Measurements from ENCODE around the gene PASK.

Gene PASK

GRCh38 chr2:241080405-241081189, 68.7 kb downstream of the PASK start:
- no peak for DNase-seq (ENCODE audit: low spot score)

DNA sequence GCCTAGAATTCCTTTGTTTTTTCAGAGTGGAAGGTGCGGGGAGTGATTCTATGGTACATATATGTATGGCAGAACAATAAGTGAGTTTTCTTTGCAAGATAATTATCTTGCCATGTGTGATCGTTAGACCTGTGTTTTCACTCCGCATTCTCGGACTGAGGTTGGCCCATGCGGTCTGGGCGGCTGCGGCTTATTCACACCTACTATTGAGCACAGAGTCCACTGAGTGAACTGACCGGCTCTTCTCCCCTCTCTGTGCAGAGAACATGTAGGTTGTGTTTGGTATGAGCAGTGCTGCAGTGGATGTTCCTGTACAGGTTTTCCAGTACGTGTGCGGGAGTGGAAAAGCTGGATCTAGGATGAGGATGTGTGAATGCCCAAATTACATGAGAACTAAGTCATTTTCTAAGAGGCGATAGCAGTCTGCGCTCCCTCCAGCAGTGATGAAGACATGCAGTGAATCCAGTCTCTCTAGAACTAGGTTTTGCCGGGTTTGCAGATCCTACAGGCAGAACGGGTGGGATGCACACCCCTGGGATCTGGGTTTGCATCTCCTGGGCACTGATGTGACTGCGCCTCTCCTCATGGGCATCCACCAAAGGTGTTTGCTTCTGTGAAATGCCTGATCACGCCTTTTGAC, 74.3 kb downstream of the PASK start:
- DNase-seq (ENCODE audit: low spot score): no peak

DNA sequence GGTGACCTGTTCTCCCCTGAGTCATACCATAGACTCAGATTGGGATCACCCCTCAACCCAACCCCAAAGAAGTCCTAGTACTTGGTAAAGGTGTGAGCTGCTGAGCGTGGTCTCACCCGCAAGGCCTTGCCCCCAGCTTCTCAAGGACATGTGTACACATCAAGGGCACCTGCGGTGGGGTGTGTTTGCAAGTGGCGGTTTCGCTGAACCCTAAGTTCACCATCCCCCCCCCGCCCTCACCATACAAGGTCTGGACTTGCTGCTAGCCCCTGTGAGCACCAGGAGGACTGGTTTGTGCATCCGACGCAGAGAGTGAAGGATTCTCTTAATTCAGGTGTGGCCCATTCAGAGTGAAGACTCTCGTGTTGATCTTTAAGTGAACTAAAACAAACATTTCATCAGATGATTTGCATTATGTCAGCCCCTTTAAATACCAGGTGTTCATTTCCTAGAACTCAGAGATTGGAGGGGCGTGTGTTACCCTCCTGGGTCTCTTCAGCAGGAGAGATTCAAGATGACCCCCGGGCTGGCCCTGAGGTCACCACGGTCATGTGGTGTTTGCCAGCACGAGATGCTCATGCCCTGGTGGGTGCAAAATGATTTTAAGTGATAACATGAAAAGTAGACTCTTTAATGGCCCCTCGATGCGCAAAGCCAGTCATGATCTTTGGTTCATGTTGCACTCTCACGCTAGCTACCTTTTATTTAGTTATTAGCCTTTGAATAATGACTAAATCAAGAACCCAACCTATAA, 75.0 kb downstream of the PASK start:
- DNase-seq (ENCODE audit: low spot score): no peak

GRCh38 chr2:241073166-241074064, 75.9 kb downstream of the PASK start:
- no peak for DNase-seq (ENCODE audit: low spot score)

DNA sequence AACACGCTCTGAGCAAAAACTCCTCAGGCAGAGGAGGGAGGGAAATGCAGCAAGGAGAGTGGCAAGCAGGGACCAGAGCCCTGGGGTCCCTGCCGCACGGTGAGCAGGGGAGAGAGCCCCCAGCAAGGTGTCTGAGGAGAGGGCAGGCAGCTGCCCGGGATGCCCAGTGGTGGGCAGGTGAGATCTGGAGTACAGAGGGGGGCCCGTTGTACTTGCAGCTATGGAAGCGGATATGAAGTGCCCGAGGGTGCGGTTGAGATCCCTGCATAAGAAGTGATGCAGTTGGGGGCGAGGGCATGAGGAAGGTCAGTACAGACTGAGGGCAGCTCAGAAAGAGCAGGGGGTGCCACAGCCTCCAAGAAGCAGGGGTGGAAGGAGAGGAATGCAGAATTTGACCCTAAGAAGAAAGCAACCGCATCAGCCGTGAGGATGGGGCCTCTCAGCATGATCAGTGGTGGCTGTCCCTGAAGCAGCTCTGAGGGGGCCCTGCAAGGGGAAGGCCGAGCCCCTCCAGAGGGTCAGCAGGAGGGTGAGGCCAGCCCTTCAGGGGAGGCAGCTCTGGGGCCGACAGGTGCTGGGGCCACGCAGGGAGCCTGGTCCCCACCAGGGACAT, 76.6 kb downstream of the PASK start:
- DNase-seq (ENCODE audit: low spot score): no peak

DNA sequence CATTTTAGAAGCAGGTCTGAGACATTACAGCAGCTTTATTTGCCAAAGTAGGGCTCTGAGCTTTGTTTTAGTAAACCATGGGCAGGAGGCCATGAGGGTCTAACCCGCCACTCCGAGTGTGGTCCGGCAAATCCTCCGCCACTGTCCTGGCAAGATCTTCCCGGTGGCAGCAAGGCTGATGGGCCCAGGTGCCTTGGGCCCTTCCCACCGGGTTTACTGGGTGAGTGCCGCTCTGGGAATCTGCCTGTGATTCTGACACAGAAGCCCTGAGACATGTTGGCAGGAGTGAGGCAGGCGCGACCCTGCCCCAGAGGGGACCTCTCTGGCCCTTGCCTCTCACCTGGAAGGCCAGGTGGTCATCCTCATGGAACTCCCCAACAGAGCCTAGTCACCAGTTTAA, 77.1 kb downstream of the PASK start:
- no peak for DNase-seq (ENCODE audit: low spot score)

- no peak for DNase-seq (ENCODE audit: low spot score)
These were observed 77.6 kb downstream of the PASK start for GRCh38 chr2:241071677-241072111.

GRCh38 chr2:241070811-241071676, 78.2 kb downstream of the PASK start:
- no peak for DNase-seq (ENCODE audit: low spot score)

DNA sequence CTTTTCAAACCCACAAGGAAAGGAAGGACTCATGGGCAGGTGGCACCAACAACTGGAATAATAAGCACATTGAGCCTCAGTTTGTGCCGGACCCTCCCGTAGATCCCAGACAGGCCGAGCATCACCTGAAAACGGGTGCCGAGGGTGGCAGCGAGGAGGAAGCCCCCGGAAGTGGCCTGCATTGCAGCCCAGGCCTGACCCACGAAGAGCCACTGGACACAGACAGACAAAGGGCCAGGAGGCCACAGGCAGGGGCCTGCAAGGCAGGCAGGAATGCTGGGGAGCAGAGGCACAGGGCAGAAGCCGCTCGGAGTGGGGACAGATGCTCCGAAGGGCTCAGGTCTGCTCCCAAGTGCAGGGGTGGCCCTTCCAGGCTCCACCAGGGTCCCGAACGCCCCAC, 78.9 kb downstream of the PASK start:
- DNase-seq (ENCODE audit: low spot score): no peak

DNA sequence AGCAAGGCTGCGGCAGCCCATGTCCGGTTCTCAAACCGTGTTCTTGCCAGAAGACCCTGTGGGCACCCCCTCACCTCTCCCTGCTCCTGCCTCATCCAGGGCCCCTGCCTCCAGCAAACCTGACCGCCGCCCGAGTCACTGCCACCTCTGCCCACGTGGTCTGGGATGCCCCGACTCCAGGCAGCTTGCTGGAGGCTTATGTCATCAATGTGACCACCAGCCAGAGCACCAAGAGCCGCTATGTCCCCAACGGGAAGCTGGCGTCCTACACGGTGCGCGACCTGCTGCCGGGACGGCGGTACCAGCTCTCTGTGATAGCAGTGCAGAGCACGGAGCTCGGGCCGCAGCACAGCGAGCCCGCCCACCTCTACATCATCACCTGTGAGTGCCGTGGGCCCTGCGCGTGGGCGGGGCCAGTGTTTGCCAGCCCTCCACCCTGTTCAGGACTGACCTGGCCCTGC, 79.4 kb downstream of the PASK start:
- no peak for DNase-seq (ENCODE audit: low spot score)

GRCh38 chr2:241068942-241069810, 80.1 kb downstream of the PASK start:
- no peak for DNase-seq (ENCODE audit: low spot score)

DNA sequence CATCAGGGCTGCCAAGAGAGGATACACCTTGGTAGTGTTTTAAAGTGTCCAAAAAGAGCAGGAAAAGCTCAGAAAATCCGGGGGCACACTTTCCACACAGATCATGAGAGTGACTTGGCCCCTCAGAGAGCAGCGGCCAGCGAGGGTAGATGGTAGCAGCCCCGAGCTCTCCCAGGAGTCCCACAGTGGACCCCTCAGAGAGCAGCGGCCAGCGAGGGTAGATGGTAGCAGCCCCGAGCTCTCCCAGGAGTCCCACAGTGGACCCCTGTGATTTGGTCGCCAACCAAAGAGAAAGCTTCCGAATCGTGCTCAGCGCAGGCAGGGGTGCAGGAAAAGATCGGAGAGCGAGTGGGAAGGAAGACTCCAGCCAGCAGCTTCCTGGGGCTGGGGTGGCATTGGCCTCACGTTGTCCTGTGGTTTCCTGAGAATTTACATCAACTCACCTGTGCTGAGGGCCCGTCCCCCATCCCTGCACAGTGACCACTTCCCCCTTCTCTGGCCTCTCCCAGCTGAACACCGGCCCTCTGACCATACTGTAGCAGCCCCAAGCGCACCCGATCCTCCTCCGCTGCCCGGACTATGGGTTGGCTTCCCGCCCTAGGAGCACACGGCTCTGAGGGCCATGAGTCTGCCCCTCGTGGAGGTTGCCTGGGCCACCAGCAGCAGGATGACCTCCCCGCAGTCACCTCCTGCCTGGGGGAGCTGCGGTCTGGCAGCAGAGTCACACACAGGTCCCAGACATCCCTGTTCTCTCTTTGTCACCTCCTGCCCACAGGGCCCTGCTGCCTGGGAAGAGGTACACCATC, 80.9 kb downstream of the PASK start:
- DNase-seq (ENCODE audit: low spot score): no peak

DNA sequence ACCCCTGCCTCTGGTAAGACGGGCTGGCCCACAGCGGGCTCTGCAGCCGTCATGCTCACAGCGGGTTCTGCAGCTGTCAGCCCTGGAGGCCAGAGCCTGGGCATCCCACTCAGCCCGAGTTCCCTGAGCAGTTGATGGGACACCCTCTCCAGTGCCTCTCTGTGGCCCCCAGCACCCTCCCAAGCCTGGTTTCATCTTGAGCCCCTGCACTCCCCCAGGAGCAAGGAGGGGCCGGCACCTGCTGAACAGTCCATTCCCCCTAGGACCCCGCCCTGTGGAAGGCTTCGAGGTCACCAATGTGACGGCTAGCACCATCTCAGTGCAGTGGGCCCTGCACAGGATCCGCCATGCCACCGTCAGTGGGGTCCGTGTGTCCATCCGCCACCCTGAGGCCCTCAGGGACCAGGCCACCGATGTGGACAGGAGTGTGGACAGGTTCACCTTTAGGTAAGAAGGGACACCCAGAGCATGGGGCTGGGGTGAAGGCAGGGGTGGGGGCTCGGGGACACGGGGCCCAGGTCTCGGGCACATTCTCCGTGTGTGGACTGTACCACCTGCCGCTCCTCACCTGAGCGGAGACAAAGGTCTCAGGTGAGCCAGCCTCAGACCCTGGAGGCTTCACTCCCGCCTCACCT, 81.7 kb downstream of the PASK start:
- no peak for DNase-seq (ENCODE audit: low spot score)

DNA sequence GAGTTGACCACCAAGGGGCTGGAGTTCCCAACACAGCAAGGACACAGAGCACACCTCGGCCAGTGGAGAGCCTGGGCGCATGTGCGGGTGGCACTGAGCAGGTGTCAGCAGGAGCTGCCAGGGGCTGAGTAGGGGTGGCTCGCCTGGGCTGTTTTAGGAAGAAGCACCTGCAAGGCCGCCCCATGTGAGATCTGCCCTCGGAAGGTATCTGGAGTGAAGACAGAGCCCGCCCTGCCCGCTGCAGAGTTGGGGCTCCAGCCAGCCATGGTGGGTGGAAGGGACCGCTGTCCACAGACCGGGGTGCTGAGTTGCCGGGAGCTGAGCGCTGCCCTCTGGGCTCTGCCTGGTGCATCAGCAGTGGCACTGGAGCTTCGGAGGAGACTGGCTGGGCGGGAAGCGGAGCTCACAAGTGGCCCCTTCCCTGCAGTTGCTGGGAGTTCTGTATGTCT, 82.4 kb downstream of the PASK start:
- DNase-seq (ENCODE audit: low spot score): no peak

DNA sequence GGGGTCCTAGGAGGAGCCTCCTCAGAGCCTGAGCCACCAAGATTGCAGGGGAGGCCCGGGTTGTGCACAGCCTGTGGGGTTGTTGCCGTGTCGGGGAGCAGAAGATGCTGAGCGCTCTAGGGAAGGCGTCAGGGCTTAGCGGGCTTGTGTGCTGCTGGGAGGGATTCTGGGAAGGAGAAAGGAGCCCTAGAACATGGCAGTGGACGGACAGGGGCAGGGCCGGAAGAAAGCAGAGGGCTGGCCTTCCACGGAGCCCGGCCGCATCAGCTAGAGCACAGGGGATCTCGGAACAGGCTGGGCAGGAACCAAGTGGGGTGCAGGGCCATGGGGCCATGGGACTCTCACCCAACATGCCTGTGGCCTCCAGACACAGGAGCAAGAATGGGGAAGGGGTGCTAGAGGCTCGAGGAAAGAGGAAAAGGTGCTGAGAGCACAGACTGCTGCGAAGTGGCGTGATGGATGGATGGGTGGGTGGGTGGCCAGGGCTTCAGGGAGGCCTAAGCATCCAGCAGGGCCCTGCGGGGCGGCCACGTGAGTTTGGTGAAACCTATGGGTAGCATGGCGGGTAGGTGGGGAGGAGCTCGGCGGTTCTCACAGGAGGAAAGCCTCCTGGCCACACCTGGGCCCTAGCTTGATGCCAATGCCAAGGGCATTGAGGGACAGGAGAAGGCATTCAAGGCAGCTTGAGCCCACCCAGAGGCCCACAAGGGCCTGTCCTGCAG, 82.9 kb downstream of the PASK start:
- no peak for DNase-seq (ENCODE audit: low spot score)

DNA sequence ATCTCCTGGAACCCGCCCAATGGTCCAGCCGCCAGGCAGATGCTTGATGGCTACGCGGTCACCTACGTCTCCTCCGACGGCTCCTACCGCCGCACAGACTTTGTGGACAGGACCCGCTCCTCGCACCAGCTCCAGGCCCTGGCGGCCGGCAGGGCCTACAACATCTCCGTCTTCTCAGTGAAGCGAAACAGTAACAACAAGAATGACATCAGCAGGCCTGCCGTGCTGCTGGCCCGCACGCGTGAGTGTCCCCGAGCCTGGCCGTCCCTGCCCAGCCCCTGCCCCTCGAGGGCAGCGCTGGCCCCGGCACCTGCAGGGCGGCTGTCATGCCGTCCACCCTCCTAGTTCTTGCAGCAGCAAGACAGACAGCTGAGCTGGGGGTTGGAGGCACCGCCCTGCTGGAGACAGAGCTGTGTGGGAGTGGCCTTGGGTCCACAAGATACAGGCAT, 83.9 kb downstream of the PASK start:
- DNase-seq (ENCODE audit: low spot score): no peak

DNA sequence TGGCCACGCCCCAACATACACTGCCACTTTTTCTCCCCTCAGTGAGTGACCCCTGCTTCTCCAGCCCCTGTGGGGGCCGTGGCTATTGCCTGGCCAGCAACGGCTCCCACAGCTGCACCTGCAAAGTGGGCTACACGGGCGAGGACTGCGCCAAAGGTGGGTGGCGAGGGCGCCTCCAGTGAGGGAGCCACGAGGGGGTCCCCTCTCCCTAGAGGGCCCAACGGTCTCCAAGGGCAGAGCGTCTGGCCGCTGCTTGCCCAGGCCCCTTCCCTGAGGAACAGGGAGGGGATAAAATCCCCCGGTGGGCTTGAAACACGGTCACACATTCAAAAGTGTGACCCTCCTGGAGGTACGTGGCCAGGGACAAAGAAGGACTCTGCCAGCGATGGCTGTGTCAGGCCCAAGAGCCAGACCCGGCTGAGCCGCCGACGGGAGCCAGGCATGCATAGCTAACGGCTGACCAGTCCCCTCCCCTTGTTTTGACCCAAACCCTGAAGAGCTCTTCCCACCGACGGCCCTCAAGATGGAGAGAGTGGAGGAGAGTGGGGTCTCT, 84.4 kb downstream of the PASK start:
- DNase-seq (ENCODE audit: low spot score): no peak
